K562 (cell line): ENCODE results near the gene GAPVD1. TPM values are rescaled to one million over a fixed set of nuclear protein-coding genes. Genes with fewer than 3 reads are reported as not detected.

Source experiments
- CREB1 ChIP-seq, 2 experiments: sonication (generic) in 1 of 2; formaldehyde crosslinking in 1 of 2; IDR thresholded peaks; 2 replicates each; pipeline versions ENCODE4 v1.6.1 to v1.8.0; 2012 to 2022; ENCODE audit warnings: inconsistent platforms in 1 of 2, mild to moderate bottlenecking in 1 of 2, missing genetic modification reagents in 1 of 2, moderate library complexity in 1 of 2
- MTA3 ChIP-seq: fragments of 450-650 bp; formaldehyde crosslinking; IDR thresholded peaks from 2 replicates; pipeline ENCODE4 v1.6.1; 2017; ENCODE audit warnings: mild to moderate bottlenecking, borderline replicate concordance
- NELFE ChIP-seq: IDR thresholded peaks from 2 replicates; pipeline ENCODE4 v1.6.1; 2011; ENCODE audit warnings: mild to moderate bottlenecking; ENCODE audit not compliant: insufficient read depth, insufficient read length
- PHF21A ChIP-seq: fragments of 450-650 bp; IDR thresholded peaks from 2 replicates; pipeline ENCODE4 v1.6.1; 2017; ENCODE audit warnings: low read depth, borderline replicate concordance
- SAFB ChIP-seq: fragments of 200-400 bp; formaldehyde crosslinking; IDR thresholded peaks from 2 replicates; pipeline ENCODE4 v1.6.1; 2017; ENCODE audit warnings: low read depth, low read length, borderline replicate concordance
- TBP ChIP-seq: optimal IDR thresholded peaks from 2 replicates; pipeline ENCODE3; 2011; ENCODE audit warnings: low read depth, low read length, improper control_type of control experiment
- polyA plus RNA-seq, 8 experiments: library from polyadenylated mRNA; depleted of rRNA in 4 of 8; stranded (reverse) in 5 of 8; unstranded in 3 of 8; fragments of >200 nt; fragmentation: Nextera tagmentation in 2 of 8; fragmentation: Illumina TruSeq in 1 of 8; extraction: Ambion mirVana in 2 of 8; extraction: Trizol in 1 of 8; gene quantifications; 2 replicates each; pipeline versions ENCODE4 v1.2.1 to v1.2.3, GENCODE V29; 2011 to 2014; ENCODE audit warnings: inconsistent platforms in 1 of 8, missing spikeins in 1 of 8
- total RNA-seq, 7 experiments: library from RNA; depleted of rRNA in 6 of 7; stranded (reverse); fragments of >200 nt in 6 of 7; fragmentation: Illumina TruSeq in 2 of 7; extraction: Trizol in 2 of 7; gene quantifications; 2 replicates each; pipeline versions ENCODE4 v1.2.1 to v1.2.3, GENCODE V29; 2011 to 2021; ENCODE audit warnings: low replicate concordance in 1 of 7
- TF ChIP-seq, protein P1 (sequence below), 2 experiments: IDR thresholded peaks; 2 replicates each; pipeline ENCODE4 v1.6.1; 2012; ENCODE audit warnings: improper control_type of control experiment in 2 of 2, low read depth in 2 of 2, low read length in 2 of 2, borderline replicate concordance in 1 of 2
- TF ChIP-seq, protein P2 (sequence below): sonication (generic); formaldehyde crosslinking; IDR thresholded peaks from 2 replicates; pipeline ENCODE4 v1.8.0; 2022; ENCODE audit warnings: missing genetic modification reagents, mild to moderate bottlenecking, moderate library complexity, borderline replicate concordance
- TF ChIP-seq, protein P3 (sequence below), 2 experiments: fragments of 450-650 bp; formaldehyde crosslinking in 1 of 2; IDR thresholded peaks; 2 replicates each; pipeline versions ENCODE4 v1.4.0 to v1.6.1; 2014 to 2020; ENCODE audit warnings: mild to moderate bottlenecking in 2 of 2, borderline replicate concordance in 1 of 2, low read depth in 1 of 2
- TF ChIP-seq, protein P4 (sequence below), 2 experiments: IDR thresholded peaks; 2 replicates each; pipeline ENCODE4 v1.6.1; 2011; ENCODE audit warnings: borderline replicate concordance in 1 of 2, control low read depth in 1 of 2, low read depth in 1 of 2, low read length in 1 of 2, mild to moderate bottlenecking in 1 of 2, mixed read lengths in 1 of 2, moderate library complexity in 1 of 2; ENCODE audit not compliant: insufficient read depth in 1 of 2, insufficient read length in 1 of 2, poor library complexity in 1 of 2, severe bottlenecking in 1 of 2; ENCODE audit errors: extremely low read depth in 1 of 2

The GAPVD1 gene
- total and polyA plus RNA-seq, 9 of the 15 experiments (the other 6 are each of a cell fraction or from before 2014, with no cell fraction given) = 9.5 to 66.1 (median 45.5) TPM

DNA sequence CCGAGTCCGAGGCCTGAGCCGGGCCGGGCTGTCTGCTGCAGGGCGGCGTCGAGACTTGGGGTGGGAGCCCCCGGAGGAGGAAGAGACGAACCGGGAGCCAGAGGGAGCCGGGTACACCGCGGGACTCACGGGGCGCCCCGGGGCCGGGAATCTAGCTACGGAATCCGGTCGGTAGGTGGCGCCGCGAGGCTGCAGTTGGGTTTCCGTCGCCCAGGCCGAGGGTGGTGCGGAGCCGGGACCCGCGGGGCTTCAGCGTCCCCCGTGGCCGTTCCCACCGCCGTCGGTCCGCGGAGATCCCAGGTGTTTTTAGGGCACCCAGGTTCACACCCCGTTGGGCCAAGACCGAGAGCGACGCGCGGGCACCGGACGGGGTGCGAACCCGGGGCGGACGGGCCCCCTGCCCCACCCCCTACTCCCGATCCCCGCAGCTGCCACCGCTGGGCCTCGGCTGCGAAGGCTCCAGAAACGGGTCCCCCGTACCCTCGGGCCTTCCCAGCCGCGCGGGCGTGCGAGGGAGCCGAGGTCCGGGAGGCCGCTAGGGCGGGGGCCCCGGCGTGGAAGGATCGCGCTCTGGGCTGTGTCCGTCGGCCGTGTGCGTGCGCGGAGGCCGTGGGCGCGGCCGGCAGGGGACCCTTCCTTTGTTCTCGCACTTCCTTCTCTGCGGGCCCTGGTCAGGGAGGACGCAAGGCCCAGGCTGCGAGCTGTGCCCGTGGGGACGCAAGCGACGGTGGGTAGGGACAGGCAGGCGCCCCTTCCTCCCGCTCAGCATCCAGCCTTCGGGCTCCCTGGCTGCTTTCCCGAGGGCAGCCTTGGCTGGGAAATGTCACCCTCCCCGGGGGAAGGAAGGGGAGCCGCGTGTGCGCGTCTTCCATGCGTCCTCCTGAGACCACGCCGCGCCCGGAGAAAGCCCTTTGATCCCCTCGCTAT is 146.6 kb downstream of the GAPVD1 start (continued):
- TF ChIP-seq, protein P1, sequence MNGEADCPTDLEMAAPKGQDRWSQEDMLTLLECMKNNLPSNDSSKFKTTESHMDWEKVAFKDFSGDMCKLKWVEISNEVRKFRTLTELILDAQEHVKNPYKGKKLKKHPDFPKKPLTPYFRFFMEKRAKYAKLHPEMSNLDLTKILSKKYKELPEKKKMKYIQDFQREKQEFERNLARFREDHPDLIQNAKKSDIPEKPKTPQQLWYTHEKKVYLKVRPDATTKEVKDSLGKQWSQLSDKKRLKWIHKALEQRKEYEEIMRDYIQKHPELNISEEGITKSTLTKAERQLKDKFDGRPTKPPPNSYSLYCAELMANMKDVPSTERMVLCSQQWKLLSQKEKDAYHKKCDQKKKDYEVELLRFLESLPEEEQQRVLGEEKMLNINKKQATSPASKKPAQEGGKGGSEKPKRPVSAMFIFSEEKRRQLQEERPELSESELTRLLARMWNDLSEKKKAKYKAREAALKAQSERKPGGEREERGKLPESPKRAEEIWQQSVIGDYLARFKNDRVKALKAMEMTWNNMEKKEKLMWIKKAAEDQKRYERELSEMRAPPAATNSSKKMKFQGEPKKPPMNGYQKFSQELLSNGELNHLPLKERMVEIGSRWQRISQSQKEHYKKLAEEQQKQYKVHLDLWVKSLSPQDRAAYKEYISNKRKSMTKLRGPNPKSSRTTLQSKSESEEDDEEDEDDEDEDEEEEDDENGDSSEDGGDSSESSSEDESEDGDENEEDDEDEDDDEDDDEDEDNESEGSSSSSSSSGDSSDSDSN (IDR thresholded peaks at IDR 0.05; ENCODE audit: borderline replicate concordance in 1 of 2, low read depth in 2 of 2, low read length in 2 of 2) = peak; percentile 56 to 73; a peak in 3 of 4 replicates
- TF ChIP-seq MTA3 (0 out of 2 replicates have a peak, but pooled peaks have one; percentile 29), NELFE (no peak), TBP (peak; percentile 43), SAFB (peak; percentile 88), CREB1 (IDR thresholded peaks at IDR 0.05) (no peak), CREB1 (CRISPR knock-in tag; IDR thresholded peaks at IDR 0.05) (0 out of 2 replicates have a peak, but pooled peaks have one; percentile 32), PHF21A (0 out of 2 replicates have a peak, but pooled peaks have one; percentile 44)
- TF ChIP-seq, protein P2, sequence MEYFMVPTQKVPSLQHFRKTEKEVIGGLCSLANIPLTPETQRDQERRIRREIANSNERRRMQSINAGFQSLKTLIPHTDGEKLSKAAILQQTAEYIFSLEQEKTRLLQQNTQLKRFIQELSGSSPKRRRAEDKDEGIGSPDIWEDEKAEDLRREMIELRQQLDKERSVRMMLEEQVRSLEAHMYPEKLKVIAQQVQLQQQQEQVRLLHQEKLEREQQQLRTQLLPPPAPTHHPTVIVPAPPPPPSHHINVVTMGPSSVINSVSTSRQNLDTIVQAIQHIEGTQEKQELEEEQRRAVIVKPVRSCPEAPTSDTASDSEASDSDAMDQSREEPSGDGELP (CRISPR knock-in tag) = peak; percentile 47; the same call in 1 of the 2 replicates
- TF ChIP-seq, protein P3, sequence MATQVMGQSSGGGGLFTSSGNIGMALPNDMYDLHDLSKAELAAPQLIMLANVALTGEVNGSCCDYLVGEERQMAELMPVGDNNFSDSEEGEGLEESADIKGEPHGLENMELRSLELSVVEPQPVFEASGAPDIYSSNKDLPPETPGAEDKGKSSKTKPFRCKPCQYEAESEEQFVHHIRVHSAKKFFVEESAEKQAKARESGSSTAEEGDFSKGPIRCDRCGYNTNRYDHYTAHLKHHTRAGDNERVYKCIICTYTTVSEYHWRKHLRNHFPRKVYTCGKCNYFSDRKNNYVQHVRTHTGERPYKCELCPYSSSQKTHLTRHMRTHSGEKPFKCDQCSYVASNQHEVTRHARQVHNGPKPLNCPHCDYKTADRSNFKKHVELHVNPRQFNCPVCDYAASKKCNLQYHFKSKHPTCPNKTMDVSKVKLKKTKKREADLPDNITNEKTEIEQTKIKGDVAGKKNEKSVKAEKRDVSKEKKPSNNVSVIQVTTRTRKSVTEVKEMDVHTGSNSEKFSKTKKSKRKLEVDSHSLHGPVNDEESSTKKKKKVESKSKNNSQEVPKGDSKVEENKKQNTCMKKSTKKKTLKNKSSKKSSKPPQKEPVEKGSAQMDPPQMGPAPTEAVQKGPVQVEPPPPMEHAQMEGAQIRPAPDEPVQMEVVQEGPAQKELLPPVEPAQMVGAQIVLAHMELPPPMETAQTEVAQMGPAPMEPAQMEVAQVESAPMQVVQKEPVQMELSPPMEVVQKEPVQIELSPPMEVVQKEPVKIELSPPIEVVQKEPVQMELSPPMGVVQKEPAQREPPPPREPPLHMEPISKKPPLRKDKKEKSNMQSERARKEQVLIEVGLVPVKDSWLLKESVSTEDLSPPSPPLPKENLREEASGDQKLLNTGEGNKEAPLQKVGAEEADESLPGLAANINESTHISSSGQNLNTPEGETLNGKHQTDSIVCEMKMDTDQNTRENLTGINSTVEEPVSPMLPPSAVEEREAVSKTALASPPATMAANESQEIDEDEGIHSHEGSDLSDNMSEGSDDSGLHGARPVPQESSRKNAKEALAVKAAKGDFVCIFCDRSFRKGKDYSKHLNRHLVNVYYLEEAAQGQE (IDR thresholded peaks at IDR 0.05; ENCODE audit: borderline replicate concordance) = peak; percentile 62; the same call in 1 of the 2 replicates
- TF ChIP-seq, protein P3 (CRISPR knock-in tag; IDR thresholded peaks at IDR 0.05; ENCODE audit: low read depth) = no peak
- TF ChIP-seq, protein P4, sequence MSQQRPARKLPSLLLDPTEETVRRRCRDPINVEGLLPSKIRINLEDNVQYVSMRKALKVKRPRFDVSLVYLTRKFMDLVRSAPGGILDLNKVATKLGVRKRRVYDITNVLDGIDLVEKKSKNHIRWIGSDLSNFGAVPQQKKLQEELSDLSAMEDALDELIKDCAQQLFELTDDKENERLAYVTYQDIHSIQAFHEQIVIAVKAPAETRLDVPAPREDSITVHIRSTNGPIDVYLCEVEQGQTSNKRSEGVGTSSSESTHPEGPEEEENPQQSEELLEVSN (IDR thresholded peaks at IDR 0.05; ENCODE audit: borderline replicate concordance in 1 of 2, extremely low read depth in 1 of 2, insufficient read depth in 1 of 2, insufficient read length in 1 of 2, low read depth in 1 of 2, low read length in 1 of 2, poor library complexity in 1 of 2, severe bottlenecking in 1 of 2) = peak in 1 of 2 experiments; percentile 38
